Measurements from ENCODE around the gene SMIM28. TPM values are rescaled to one million over a fixed set of nuclear protein-coding genes. Genes with fewer than 3 reads are reported as not detected.
A peak's percentile ranks its signal among the peaks of the same experiment; 100 is the strongest.
"Not testable (repeated sequence)": the region's sequence is repeated elsewhere in the genome, so short reads cannot be mapped to it uniquely, and the experiment has no call there.

Gene SMIM28
- polyA plus RNA-seq, 3 donors = not detected

- no peak for DNase-seq
Measured at GRCh38 chr6:138404666-138405337, 27.1 kb downstream of the SMIM28 start.

- no peak for DNase-seq
Measured at GRCh38 chr6:138405816-138406413, 28.2 kb downstream of the SMIM28 start.

GRCh38 chr6:138406443-138406842, 28.7 kb downstream of the SMIM28 start:
- no peak for DNase-seq

GRCh38 chr6:138410048-138410735, 32.5 kb downstream of the SMIM28 start:
- no peak for DNase-seq

- DNase-seq = no peak
Measured at GRCh38 chr6:138410972-138411880, 33.5 kb downstream of the SMIM28 start.

GRCh38 chr6:138415125-138415524, 37.4 kb downstream of the SMIM28 start:
- no peak for DNase-seq

GRCh38 chr6:138416206-138416605, 38.5 kb downstream of the SMIM28 start:
- DNase-seq = no peak

- DNase-seq = no peak
Measured at GRCh38 chr6:138417493-138418117, 39.9 kb downstream of the SMIM28 start.

- DNase-seq = no peak
Measured at GRCh38 chr6:138418118-138418742, 40.5 kb downstream of the SMIM28 start.

- no peak for DNase-seq
Measured at GRCh38 chr6:138419766-138420165, 42.1 kb downstream of the SMIM28 start.

- no peak for DNase-seq
Measured at GRCh38 chr6:138420356-138420755, 42.7 kb downstream of the SMIM28 start.

GRCh38 chr6:138421089-138421488, 43.4 kb downstream of the SMIM28 start:
- no peak for DNase-seq

GRCh38 chr6:138421608-138422007, 43.9 kb downstream of the SMIM28 start:
- no peak for DNase-seq

GRCh38 chr6:138422861-138423260, 45.2 kb downstream of the SMIM28 start:
- no peak for DNase-seq

GRCh38 chr6:138424004-138424904, 46.5 kb downstream of the SMIM28 start:
- no peak for DNase-seq

- not testable (repeated sequence) for DNase-seq
Measured at GRCh38 chr6:138425256-138425655, 47.6 kb downstream of the SMIM28 start.

GRCh38 chr6:138426500-138427123, 48.9 kb downstream of the SMIM28 start:
- no peak for DNase-seq

GRCh38 chr6:138427701-138428100, 50.0 kb downstream of the SMIM28 start:
- DNase-seq = no peak

GRCh38 chr6:138428944-138429598, 51.4 kb downstream of the SMIM28 start:
- peak; percentile 58 for DNase-seq
